Caco-2 (cell line): ENCODE measurements around the gene KRTAP3-3. TPM values are rescaled to one million over a fixed set of nuclear protein-coding genes. Genes with fewer than 3 reads are reported as not detected.

Experiments
- BruUV-seq: library from RNA; stranded (reverse); fragments of 400-500 nt; replicated peaks from 2 replicates; lab custom pipeline; 2021; lab: Mats Ljungman, UMichigan
- CTCF ChIA-PET: fragments of 300-600 bp; sonication (Branson Sonifier 250); formaldehyde crosslinking; loops from one replicate; lab custom pipeline; 2022; ENCODE audit warnings: antibody characterized with exemption; lab: Charles Lee
- POLR2A ChIA-PET: fragments of 300-600 bp; sonication (Branson Sonifier 250); formaldehyde crosslinking; loops from one replicate; lab custom pipeline; 2022; ENCODE audit warnings: antibody characterized with exemption; lab: Charles Lee
- DNase-seq, 2 experiments: peaks; one replicate each; pipeline versions ENCODE4 v3.0.0 to v3.0.0-alpha.2; 2020 to 2022
- H3K27me3 ChIP-seq: replicated peaks from 2 replicates; pipeline ENCODE4 v1.6.0; 2011; ENCODE audit warnings: low read length; ENCODE audit not compliant: control insufficient read depth, insufficient read depth
- H3K36me3 ChIP-seq: 2 replicates; pipeline ENCODE4 v1.5.1; 2011; ENCODE audit warnings: low read length; ENCODE audit not compliant: control insufficient read depth, insufficient read depth
- H3K4me1 ChIP-seq: fragments of 250-450 bp; sonication (Bioruptor Pico); 2 replicates; pipeline ENCODE4 v1.5.1; 2020; ENCODE audit warnings: mild to moderate bottlenecking
- H3K4me3 ChIP-seq: 2 replicates; pipeline ENCODE4 v1.5.1; 2011; ENCODE audit warnings: low read depth, mild to moderate bottlenecking, control low read depth, low read length
- H3K9me3 ChIP-seq: fragments of 250-450 bp; sonication (Bioruptor Pico); 2 replicates; pipeline ENCODE4 v1.5.1; 2020; ENCODE audit warnings: mild to moderate bottlenecking, moderate library complexity
- H3K27ac Mint-ChIP-seq: one replicate; pipeline ENCODE4 v1.8.0; 2022; ENCODE audit warnings: mixed read lengths; ENCODE audit not compliant: unreplicated experiment
- H3K27me3 Mint-ChIP-seq: one replicate; pipeline ENCODE4 v1.8.0; 2022; ENCODE audit warnings: mixed read lengths; ENCODE audit not compliant: insufficient read depth, unreplicated experiment
- H3K36me3 Mint-ChIP-seq: one replicate; pipeline ENCODE4 v1.8.0; 2022; ENCODE audit warnings: mild to moderate bottlenecking, mixed read lengths; ENCODE audit not compliant: insufficient read depth, unreplicated experiment
- H3K4me1 Mint-ChIP-seq: one replicate; pipeline ENCODE4 v1.8.0; 2022; ENCODE audit warnings: low read depth, mixed read lengths; ENCODE audit not compliant: unreplicated experiment
- H3K4me3 Mint-ChIP-seq: one replicate; pipeline ENCODE4 v1.8.0; 2022; ENCODE audit warnings: mild to moderate bottlenecking, moderate library complexity, mixed read lengths; ENCODE audit not compliant: unreplicated experiment
- H3K9me3 Mint-ChIP-seq: one replicate; pipeline ENCODE4 v1.8.0; 2022; ENCODE audit warnings: mixed read lengths; ENCODE audit not compliant: unreplicated experiment
- CTCF ChIP-seq, 2 experiments: fragments of 200-600 bp in 1 of 2; IDR thresholded peaks; 1 replicate in 1 of 2; 2 replicates in 1 of 2; pipeline versions ENCODE4 v1.5.1 to v1.8.0; 2011 to 2022; ENCODE audit warnings: antibody characterized with exemption in 1 of 2, control low read depth in 1 of 2, inconsistent platforms in 1 of 2, low read depth in 1 of 2, low read length in 1 of 2, mild to moderate bottlenecking in 1 of 2, moderate library complexity in 1 of 2; ENCODE audit not compliant: insufficient read depth in 1 of 2, severe bottlenecking in 1 of 2, unreplicated experiment in 1 of 2
- intact Hi-C: fragments of 100-400 bp; cut with micrococcal nuclease; formaldehyde crosslinking; loops from one replicate; pipeline ENCODE4 v1.10.0; 2022; ENCODE audit not compliant: unreplicated experiment
- total RNA-seq: library from RNA; stranded (reverse); gene quantifications from 2 replicates; pipeline ENCODE4 v1.2.3, GENCODE V29; 2022

Gene KRTAP3-3
- total RNA-seq, 1 experiment from 2014 or later: not detected

- peaks cover 31% of the 10 kb centered on the region for H3K9me3 Mint-ChIP-seq
- ChIA-PET POLR2A (no interaction called here), CTCF (no interaction called here)
- H3K4me3 Mint-ChIP-seq: no peak overlapping the region
- TF ChIP-seq CTCF (IDR thresholded peaks at IDR 0.05; ENCODE audit: insufficient read depth in 1 of 2, low read depth in 1 of 2, low read length in 1 of 2, severe bottlenecking in 1 of 2, unreplicated experiment in 1 of 2): peak; percentile 27 to 46
- no peaks in the 10 kb centered on the region for H3K27me3 ChIP-seq
- H3K36me3 Mint-ChIP-seq: peaks cover 2% of the 10 kb centered on the region
- peaks cover 9% of the 10 kb centered on the region for H3K4me1 Mint-ChIP-seq
- H3K27ac Mint-ChIP-seq: no peak overlapping the region
- DNase-seq: no peak
- intact Hi-C loops: no loop called here
- peaks cover 10% of the 10 kb centered on the region; the same call in 1 of the 2 replicates for H3K9me3 ChIP-seq
- H3K4me1 ChIP-seq: peaks cover 20% of the 10 kb centered on the region
- H3K4me3 ChIP-seq: no peak overlapping the region
- H3K36me3 ChIP-seq: no peaks in the 10 kb centered on the region
- H3K27me3 Mint-ChIP-seq: no peaks in the 10 kb centered on the region
- no TSS peak for BruUV-seq
Observed at GRCh38 chr17:40963838-40964237, 30.1 kb downstream of the KRTAP3-3 start.

- H3K27me3 Mint-ChIP-seq: no peaks in the 10 kb centered on the region
- Histone ChIP-seq H3K9me3 (peaks cover 10% of the 10 kb centered on the region; the same call in 1 of the 2 replicates), H3K27me3 (no peaks in the 10 kb centered on the region), H3K4me3 (no peak overlapping the region), H3K4me1 (peaks cover 37% of the 10 kb centered on the region), H3K36me3 (no peaks in the 10 kb centered on the region)
- CTCF ChIA-PET: interaction anchor here (0.5 to 0.9 kb wide), 2 partner anchors 10 to 55 kb away, joined by 3 read pairs; no protein-coding TSS in a partner anchor
- H3K4me1 Mint-ChIP-seq: peaks cover 27% of the 10 kb centered on the region
- no peak for DNase-seq
- H3K36me3 Mint-ChIP-seq: peaks cover 13% of the 10 kb centered on the region
- H3K4me3 Mint-ChIP-seq: no peak overlapping the region
- H3K9me3 Mint-ChIP-seq: peaks cover 31% of the 10 kb centered on the region
- no peak overlapping the region for H3K27ac Mint-ChIP-seq
- no peak for TF ChIP-seq CTCF (IDR thresholded peaks at IDR 0.05; ENCODE audit: insufficient read depth in 1 of 2, low read depth in 1 of 2, low read length in 1 of 2, severe bottlenecking in 1 of 2, unreplicated experiment in 1 of 2)
- POLR2A ChIA-PET: no interaction called here
- BruUV-seq: no TSS peak
- intact Hi-C loops: no loop called here
Observed at GRCh38 chr17:40962059-40962561, 31.9 kb downstream of the KRTAP3-3 start.

- DNase-seq: no peak
- H3K27me3 Mint-ChIP-seq: no peaks in the 10 kb centered on the region
- H3K36me3 Mint-ChIP-seq: peaks cover 16% of the 10 kb centered on the region
- no TSS peak for BruUV-seq
- H3K4me1 Mint-ChIP-seq: peaks cover 32% of the 10 kb centered on the region
- Histone ChIP-seq H3K4me1 (peaks cover 41% of the 10 kb centered on the region), H3K27me3 (no peaks in the 10 kb centered on the region), H3K9me3 (peaks cover 10% of the 10 kb centered on the region; the same call in 1 of the 2 replicates), H3K4me3 (no peak overlapping the region), H3K36me3 (no peaks in the 10 kb centered on the region)
- CTCF ChIA-PET: interaction anchor here (0.9 kb wide), 1 partner anchor 10 kb away, joined by 3 read pairs; no protein-coding TSS in a partner anchor
- H3K27ac Mint-ChIP-seq: no peak overlapping the region
- no peak overlapping the region for H3K4me3 Mint-ChIP-seq
- intact Hi-C loops: no loop called here
- POLR2A ChIA-PET: no interaction called here
- no peak for TF ChIP-seq CTCF (IDR thresholded peaks at IDR 0.05; ENCODE audit: insufficient read depth in 1 of 2, low read depth in 1 of 2, low read length in 1 of 2, severe bottlenecking in 1 of 2, unreplicated experiment in 1 of 2)
- H3K9me3 Mint-ChIP-seq: peaks cover 31% of the 10 kb centered on the region
Observed at GRCh38 chr17:40961591-40961990, 32.4 kb downstream of the KRTAP3-3 start.
